HepG2 (cell line): Measurements from ENCODE around the gene PROC. TPM values are rescaled to one million over a fixed set of nuclear protein-coding genes. Genes with fewer than 3 reads are reported as not detected.

Experiments
- HCFC1 ChIP-seq: fragments of 150-350 bp; IDR thresholded peaks from 2 replicates; pipeline ENCODE4 v1.6.1; 2014; ENCODE audit warnings: low read depth, low read length
- KMT2B ChIP-seq: IDR thresholded peaks from 2 replicates; pipeline ENCODE4 v1.6.1; 2016; ENCODE audit warnings: missing genetic modification reagents, missing compliant biosample characterization
- PRPF4 ChIP-seq: fragments of 200-400 bp; formaldehyde crosslinking; IDR thresholded peaks from 2 replicates; pipeline ENCODE4 v1.6.1; 2016; ENCODE audit warnings: low read length, low read depth; ENCODE audit not compliant: poor library complexity, severe bottlenecking
- TBP ChIP-seq: sonication (generic); formaldehyde crosslinking; IDR thresholded peaks from 2 replicates; pipeline ENCODE4 v1.5.0; 2020; ENCODE audit warnings: missing genetic modification reagents
- ZNF12 ChIP-seq: sonication (generic); formaldehyde crosslinking; IDR thresholded peaks from 2 replicates; pipeline ENCODE4 v1.5.0; 2020; ENCODE audit warnings: missing genetic modification reagents
- ZNF556 ChIP-seq: sonication (generic); formaldehyde crosslinking; IDR thresholded peaks from 2 replicates; pipeline ENCODE4 v1.4.0; 2020; ENCODE audit warnings: mild to moderate bottlenecking, missing genetic modification reagents, borderline replicate concordance
- ZNF629 ChIP-seq: sonication (generic); formaldehyde crosslinking; conservative IDR thresholded peaks from 2 replicates; pipeline ENCODE4 v1.5.0; 2020; ENCODE audit warnings: missing genetic modification reagents
- polyA plus RNA-seq, 8 experiments: library from polyadenylated mRNA; depleted of rRNA in 3 of 8; stranded (reverse) in 7 of 8; unstranded in 1 of 8; fragments of >200 nt; fragmentation: Illumina TruSeq in 4 of 8; extraction: Trizol in 4 of 8; gene quantifications; 2 replicates each; pipeline versions ENCODE4 v1.2.1 to v1.2.3, GENCODE V29; 2011 to 2016; ENCODE audit warnings: low read depth in 4 of 8, missing spikeins in 1 of 8, mixed read lengths in 1 of 8; ENCODE audit not compliant: insufficient read depth in 1 of 8
- total RNA-seq, 5 experiments: library from RNA; depleted of rRNA; stranded (reverse); fragments of >200 nt; fragmentation: Illumina TruSeq; extraction: Trizol; gene quantifications; 2 replicates each; pipeline ENCODE4 v1.2.3, GENCODE V29; 2016; ENCODE audit warnings: low read depth in 1 of 5
- TF ChIP-seq, protein P1 (sequence below): sonication (generic); formaldehyde crosslinking; IDR thresholded peaks from 2 replicates; pipeline ENCODE4 v1.5.0; 2020; ENCODE audit warnings: mild to moderate bottlenecking, missing genetic modification reagents, borderline replicate concordance
- TF ChIP-seq, protein P2 (sequence below): conservative IDR thresholded peaks from 2 replicates; pipeline ENCODE4 v1.6.1; 2018; ENCODE audit warnings: missing genetic modification reagents
- TF ChIP-seq, protein P3 (sequence below): sonication (generic); formaldehyde crosslinking; IDR thresholded peaks from 2 replicates; pipeline ENCODE4; 2020; ENCODE audit warnings: missing genetic modification reagents, mild to moderate bottlenecking, borderline replicate concordance
- TF ChIP-seq, protein P4 (sequence below): sonication (generic); formaldehyde crosslinking; IDR thresholded peaks from 2 replicates; pipeline ENCODE4 v1.8.0; 2022; ENCODE audit warnings: mild to moderate bottlenecking, missing genetic modification reagents; ENCODE audit not compliant: insufficient replicate concordance

Gene PROC
- total and polyA plus RNA-seq, 2 of the 13 experiments (the other 11 are each of a cell fraction or from before 2014, with no cell fraction given): 134 to 185 TPM

DNA sequence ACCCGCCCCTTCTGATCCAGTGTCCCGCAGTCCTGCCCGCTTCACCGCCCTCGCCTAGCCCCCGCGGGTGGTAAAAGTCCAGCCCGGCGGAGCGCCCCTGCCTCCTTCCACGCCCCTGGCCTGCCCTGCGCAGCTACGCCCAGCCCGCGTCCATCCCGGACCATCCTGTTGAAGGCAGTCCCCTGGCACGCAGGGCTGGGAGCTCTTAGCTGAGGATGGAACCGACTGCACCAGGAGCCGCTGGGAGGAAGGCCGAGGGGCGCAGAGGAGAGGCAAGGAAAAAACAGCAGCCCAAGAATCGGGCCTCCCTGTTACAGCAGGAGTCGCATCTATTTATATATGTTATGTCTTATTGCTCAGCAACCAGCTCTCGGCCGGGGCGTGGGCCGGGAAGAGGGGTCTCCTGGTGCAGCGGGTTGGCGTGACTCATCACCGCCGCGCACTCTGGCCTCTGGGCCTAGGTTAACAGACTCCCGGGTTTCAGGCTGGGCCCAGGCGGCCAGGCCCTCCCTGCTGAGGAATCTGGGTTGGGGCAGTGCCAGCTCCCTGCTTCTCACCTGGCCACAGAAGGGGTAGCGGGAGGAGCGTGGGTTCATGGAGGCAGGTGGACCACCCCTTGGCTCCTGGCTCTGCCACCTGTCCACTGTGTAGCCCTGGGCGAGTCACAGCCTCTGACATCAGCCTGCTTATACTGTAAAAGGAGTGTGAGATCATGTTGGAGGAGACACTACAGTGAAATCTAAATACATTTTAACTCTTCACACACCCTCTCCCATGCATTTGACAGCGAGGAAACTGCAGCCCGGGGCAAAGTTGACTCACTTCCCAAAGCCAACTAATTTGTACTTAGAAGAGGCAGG, 17.1 kb upstream of the PROC start (continued):
- TF ChIP-seq, protein P1, sequence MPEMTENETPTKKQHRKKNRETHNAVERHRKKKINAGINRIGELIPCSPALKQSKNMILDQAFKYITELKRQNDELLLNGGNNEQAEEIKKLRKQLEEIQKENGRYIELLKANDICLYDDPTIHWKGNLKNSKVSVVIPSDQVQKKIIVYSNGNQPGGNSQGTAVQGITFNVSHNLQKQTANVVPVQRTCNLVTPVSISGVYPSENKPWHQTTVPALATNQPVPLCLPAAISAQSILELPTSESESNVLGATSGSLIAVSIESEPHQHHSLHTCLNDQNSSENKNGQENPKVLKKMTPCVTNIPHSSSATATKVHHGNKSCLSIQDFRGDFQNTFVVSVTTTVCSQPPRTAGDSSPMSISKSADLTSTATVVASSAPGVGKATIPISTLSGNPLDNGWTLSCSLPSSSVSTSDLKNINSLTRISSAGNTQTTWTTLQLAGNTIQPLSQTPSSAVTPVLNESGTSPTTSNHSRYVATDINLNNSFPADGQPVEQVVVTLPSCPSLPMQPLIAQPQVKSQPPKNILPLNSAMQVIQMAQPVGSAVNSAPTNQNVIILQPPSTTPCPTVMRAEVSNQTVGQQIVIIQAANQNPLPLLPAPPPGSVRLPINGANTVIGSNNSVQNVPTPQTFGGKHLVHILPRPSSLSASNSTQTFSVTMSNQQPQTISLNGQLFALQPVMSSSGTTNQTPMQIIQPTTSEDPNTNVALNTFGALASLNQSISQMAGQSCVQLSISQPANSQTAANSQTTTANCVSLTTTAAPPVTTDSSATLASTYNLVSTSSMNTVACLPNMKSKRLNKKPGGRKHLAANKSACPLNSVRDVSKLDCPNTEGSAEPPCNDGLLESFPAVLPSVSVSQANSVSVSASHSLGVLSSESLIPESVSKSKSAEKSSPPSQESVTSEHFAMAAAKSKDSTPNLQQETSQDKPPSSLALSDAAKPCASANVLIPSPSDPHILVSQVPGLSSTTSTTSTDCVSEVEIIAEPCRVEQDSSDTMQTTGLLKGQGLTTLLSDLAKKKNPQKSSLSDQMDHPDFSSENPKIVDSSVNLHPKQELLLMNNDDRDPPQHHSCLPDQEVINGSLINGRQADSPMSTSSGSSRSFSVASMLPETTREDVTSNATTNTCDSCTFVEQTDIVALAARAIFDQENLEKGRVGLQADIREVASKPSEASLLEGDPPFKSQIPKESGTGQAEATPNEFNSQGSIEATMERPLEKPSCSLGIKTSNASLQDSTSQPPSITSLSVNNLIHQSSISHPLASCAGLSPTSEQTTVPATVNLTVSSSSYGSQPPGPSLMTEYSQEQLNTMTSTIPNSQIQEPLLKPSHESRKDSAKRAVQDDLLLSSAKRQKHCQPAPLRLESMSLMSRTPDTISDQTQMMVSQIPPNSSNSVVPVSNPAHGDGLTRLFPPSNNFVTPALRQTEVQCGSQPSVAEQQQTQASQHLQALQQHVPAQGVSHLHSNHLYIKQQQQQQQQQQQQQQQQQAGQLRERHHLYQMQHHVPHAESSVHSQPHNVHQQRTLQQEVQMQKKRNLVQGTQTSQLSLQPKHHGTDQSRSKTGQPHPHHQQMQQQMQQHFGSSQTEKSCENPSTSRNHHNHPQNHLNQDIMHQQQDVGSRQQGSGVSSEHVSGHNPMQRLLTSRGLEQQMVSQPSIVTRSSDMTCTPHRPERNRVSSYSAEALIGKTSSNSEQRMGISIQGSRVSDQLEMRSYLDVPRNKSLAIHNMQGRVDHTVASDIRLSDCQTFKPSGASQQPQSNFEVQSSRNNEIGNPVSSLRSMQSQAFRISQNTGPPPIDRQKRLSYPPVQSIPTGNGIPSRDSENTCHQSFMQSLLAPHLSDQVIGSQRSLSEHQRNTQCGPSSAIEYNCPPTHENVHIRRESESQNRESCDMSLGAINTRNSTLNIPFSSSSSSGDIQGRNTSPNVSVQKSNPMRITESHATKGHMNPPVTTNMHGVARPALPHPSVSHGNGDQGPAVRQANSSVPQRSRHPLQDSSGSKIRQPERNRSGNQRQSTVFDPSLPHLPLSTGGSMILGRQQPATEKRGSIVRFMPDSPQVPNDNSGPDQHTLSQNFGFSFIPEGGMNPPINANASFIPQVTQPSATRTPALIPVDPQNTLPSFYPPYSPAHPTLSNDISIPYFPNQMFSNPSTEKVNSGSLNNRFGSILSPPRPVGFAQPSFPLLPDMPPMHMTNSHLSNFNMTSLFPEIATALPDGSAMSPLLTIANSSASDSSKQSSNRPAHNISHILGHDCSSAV: no peak
- TF ChIP-seq PRPF4: no peak
- no peak for TF ChIP-seq ZNF556
- TF ChIP-seq KMT2B: no peak
- TF ChIP-seq, protein P2, sequence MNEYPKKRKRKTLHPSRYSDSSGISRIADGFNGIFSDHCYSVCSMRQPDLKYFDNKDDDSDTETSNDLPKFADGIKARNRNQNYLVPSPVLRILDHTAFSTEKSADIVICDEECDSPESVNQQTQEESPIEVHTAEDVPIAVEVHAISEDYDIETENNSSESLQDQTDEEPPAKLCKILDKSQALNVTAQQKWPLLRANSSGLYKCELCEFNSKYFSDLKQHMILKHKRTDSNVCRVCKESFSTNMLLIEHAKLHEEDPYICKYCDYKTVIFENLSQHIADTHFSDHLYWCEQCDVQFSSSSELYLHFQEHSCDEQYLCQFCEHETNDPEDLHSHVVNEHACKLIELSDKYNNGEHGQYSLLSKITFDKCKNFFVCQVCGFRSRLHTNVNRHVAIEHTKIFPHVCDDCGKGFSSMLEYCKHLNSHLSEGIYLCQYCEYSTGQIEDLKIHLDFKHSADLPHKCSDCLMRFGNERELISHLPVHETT (CRISPR knock-in tag): no peak
- TF ChIP-seq, protein P3, sequence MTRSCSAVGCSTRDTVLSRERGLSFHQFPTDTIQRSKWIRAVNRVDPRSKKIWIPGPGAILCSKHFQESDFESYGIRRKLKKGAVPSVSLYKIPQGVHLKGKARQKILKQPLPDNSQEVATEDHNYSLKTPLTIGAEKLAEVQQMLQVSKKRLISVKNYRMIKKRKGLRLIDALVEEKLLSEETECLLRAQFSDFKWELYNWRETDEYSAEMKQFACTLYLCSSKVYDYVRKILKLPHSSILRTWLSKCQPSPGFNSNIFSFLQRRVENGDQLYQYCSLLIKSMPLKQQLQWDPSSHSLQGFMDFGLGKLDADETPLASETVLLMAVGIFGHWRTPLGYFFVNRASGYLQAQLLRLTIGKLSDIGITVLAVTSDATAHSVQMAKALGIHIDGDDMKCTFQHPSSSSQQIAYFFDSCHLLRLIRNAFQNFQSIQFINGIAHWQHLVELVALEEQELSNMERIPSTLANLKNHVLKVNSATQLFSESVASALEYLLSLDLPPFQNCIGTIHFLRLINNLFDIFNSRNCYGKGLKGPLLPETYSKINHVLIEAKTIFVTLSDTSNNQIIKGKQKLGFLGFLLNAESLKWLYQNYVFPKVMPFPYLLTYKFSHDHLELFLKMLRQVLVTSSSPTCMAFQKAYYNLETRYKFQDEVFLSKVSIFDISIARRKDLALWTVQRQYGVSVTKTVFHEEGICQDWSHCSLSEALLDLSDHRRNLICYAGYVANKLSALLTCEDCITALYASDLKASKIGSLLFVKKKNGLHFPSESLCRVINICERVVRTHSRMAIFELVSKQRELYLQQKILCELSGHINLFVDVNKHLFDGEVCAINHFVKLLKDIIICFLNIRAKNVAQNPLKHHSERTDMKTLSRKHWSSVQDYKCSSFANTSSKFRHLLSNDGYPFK (CRISPR knock-in tag): 0 out of 2 replicates have a peak, but pooled peaks have one; percentile 27
- no peak for TF ChIP-seq ZNF12 (CRISPR knock-in tag)
- TF ChIP-seq HCFC1: no peak
- TF ChIP-seq ZNF629 (CRISPR knock-in tag): no peak
- TF ChIP-seq, protein P4, sequence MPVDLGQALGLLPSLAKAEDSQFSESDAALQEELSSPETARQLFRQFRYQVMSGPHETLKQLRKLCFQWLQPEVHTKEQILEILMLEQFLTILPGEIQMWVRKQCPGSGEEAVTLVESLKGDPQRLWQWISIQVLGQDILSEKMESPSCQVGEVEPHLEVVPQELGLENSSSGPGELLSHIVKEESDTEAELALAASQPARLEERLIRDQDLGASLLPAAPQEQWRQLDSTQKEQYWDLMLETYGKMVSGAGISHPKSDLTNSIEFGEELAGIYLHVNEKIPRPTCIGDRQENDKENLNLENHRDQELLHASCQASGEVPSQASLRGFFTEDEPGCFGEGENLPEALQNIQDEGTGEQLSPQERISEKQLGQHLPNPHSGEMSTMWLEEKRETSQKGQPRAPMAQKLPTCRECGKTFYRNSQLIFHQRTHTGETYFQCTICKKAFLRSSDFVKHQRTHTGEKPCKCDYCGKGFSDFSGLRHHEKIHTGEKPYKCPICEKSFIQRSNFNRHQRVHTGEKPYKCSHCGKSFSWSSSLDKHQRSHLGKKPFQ (CRISPR knock-in tag): no peak
- TF ChIP-seq TBP (CRISPR knock-in tag): no peak
